Smooth muscle cell (in vitro differentiated cells): Measurements from ENCODE around the gene ZNF235. TPM values are rescaled to one million over a fixed set of nuclear protein-coding genes. Genes with fewer than 3 reads are reported as not detected.

ENCODE experiments used
- DNase-seq: peaks from one replicate; lab custom pipeline; 2025; ENCODE audit not compliant: unreplicated experiment; lab: John Stamatoyannopoulos, UW
- H2AFZ ChIP-seq: fragments of 200-600 bp; sonication (generic); 2 replicates; pipeline ENCODE4 v1.6.0; 2016; ENCODE audit warnings: antibody characterized with exemption, low read depth, mild to moderate bottlenecking
- H3F3A ChIP-seq: fragments of 200-600 bp; sonication (generic); 2 replicates; pipeline ENCODE4 v1.6.0; 2017; ENCODE audit warnings: antibody characterized with exemption, low read depth
- H3K27ac ChIP-seq: fragments of 200-600 bp; sonication (generic); 2 replicates; pipeline ENCODE4 v1.5.1; 2016; ENCODE audit warnings: low read depth, mild to moderate bottlenecking
- H3K27me3 ChIP-seq: fragments of 200-600 bp; sonication (generic); 2 replicates; pipeline ENCODE4 v1.6.1; 2016; ENCODE audit warnings: low read depth, mild to moderate bottlenecking
- H3K36me3 ChIP-seq: fragments of 200-600 bp; sonication (generic); 2 replicates; pipeline ENCODE4 v1.5.1; 2016; ENCODE audit warnings: low read depth
- H3K4me1 ChIP-seq: fragments of 200-600 bp; sonication (generic); 2 replicates; pipeline ENCODE4 v1.5.1; 2016; ENCODE audit warnings: low read depth
- H3K4me2 ChIP-seq: fragments of 200-600 bp; sonication (generic); 2 replicates; pipeline ENCODE4 v1.6.0; 2016; ENCODE audit warnings: mild to moderate bottlenecking
- H3K4me3 ChIP-seq: fragments of 200-600 bp; sonication (generic); 2 replicates; pipeline ENCODE4 v1.5.1; 2016; ENCODE audit warnings: mild to moderate bottlenecking
- H3K79me2 ChIP-seq: fragments of 200-600 bp; sonication (generic); 2 replicates; pipeline ENCODE4 v1.6.0; 2016; ENCODE audit warnings: low read depth, mild to moderate bottlenecking
- H3K9ac ChIP-seq: fragments of 200-600 bp; sonication (generic); 2 replicates; pipeline ENCODE4 v1.6.0; 2016; ENCODE audit warnings: low read depth
- H3K9me3 ChIP-seq: fragments of 200-600 bp; sonication (generic); replicated peaks from 2 replicates; pipeline ENCODE4 v1.5.1; 2016; ENCODE audit warnings: low read depth
- H4K20me1 ChIP-seq: fragments of 200-600 bp; sonication (generic); 2 replicates; pipeline ENCODE4 v1.6.0; 2016; ENCODE audit warnings: low read depth
- WGBS: methylation state at CpG from one replicate; pipeline ENCODE4 v1.1.7; 2016; ENCODE audit warnings: low lambda C conversion rate; 5-methylcytosine and 5-hydroxymethylcytosine counted together
- polyA plus RNA-seq: library from polyadenylated mRNA; unstranded; fragments of >200 nt; fragmentation: Nextera tagmentation; extraction: Ambion mirVana; gene quantifications from 2 replicates; pipeline ENCODE4 v1.2.1, GENCODE V29; 2016
- total RNA-seq: library from RNA; depleted of rRNA; stranded (reverse); fragments of >200 nt; gene quantifications from 2 replicates; pipeline ENCODE4 v1.2.3, GENCODE V29; 2014
- TF ChIP-seq, protein P1 (sequence below): fragments of 200-600 bp; sonication (generic); IDR thresholded peaks from 2 replicates; pipeline ENCODE4 v1.5.1; 2017; ENCODE audit warnings: borderline replicate concordance, mild to moderate bottlenecking, antibody characterized with exemption; ENCODE audit not compliant: insufficient read depth, poor library complexity, severe bottlenecking

The ZNF235 gene
- total and polyA plus RNA-seq, 2 experiments from 2014 or later = 0.85 to 1.3 TPM

GRCh38 chr19:44303976-44304568 lies 753 bp downstream of the ZNF235 start:
- Histone ChIP-seq H3F3A (peaks cover 5% of the 10 kb centered on the region), H4K20me1 (no peaks in the 10 kb centered on the region), H2AFZ (peak overlapping the region; percentile 28), H3K9ac (peak overlapping the region; percentile 41), H3K79me2 (no peaks in the 10 kb centered on the region), H3K27ac (peak overlapping the region; percentile 74), H3K4me1 (peaks cover 9% of the 10 kb centered on the region), H3K4me3 (peak overlapping the region; percentile 61), H3K36me3 (peaks cover under 1% of the 10 kb centered on the region), H3K4me2 (peak overlapping the region; percentile 84), H3K27me3 (no peaks in the 10 kb centered on the region), H3K9me3 (no peaks in the 10 kb centered on the region)
- under 1% methylated on average over 11 of the region's 11 CpGs for WGBS
- DNase-seq = peak; percentile 7
- TF ChIP-seq, protein P1, sequence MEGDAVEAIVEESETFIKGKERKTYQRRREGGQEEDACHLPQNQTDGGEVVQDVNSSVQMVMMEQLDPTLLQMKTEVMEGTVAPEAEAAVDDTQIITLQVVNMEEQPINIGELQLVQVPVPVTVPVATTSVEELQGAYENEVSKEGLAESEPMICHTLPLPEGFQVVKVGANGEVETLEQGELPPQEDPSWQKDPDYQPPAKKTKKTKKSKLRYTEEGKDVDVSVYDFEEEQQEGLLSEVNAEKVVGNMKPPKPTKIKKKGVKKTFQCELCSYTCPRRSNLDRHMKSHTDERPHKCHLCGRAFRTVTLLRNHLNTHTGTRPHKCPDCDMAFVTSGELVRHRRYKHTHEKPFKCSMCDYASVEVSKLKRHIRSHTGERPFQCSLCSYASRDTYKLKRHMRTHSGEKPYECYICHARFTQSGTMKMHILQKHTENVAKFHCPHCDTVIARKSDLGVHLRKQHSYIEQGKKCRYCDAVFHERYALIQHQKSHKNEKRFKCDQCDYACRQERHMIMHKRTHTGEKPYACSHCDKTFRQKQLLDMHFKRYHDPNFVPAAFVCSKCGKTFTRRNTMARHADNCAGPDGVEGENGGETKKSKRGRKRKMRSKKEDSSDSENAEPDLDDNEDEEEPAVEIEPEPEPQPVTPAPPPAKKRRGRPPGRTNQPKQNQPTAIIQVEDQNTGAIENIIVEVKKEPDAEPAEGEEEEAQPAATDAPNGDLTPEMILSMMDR = no peak

GRCh38 chr19:44303320-44303719 lies 1.5 kb downstream of the ZNF235 start:
- no peaks in the 10 kb centered on the region for H3K9me3 ChIP-seq
- 62% methylated on average over 4 of the region's 4 CpGs for WGBS
- H3K36me3 ChIP-seq = peaks cover 8% of the 10 kb centered on the region
- H3K4me3 ChIP-seq = peak overlapping the region; percentile 61
- H4K20me1 ChIP-seq = no peaks in the 10 kb centered on the region
- no peaks in the 10 kb centered on the region for H3K79me2 ChIP-seq
- TF ChIP-seq, protein P1 = no peak
- H3K4me1 ChIP-seq = peaks cover 9% of the 10 kb centered on the region
- no peak for DNase-seq
- H3K9ac ChIP-seq = no peak overlapping the region
- no peak overlapping the region for H2AFZ ChIP-seq
- H3K4me2 ChIP-seq = peak overlapping the region; percentile 84
- H3K27ac ChIP-seq = no peak overlapping the region
- H3K27me3 ChIP-seq = no peaks in the 10 kb centered on the region
- H3F3A ChIP-seq = peaks cover 5% of the 10 kb centered on the region

DNA sequence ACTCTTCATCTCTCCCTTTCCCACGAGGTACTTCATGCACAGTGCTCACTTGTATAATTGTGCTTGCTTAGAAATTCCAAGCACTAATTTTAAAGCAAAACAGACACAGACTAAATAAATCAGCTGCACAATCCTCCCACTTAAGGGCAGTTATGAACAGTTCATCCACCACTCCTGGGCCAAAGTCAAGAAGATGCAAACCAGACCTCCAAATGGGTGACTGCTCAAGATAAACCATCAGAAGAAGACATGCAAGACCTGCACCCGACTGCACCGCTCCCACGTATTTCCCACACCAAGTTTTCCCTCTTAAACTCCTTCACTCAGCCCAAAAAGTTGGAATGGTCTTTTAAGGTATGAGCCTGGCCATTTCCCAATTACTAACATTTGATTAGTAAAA lies 19.9 kb downstream of the ZNF235 start:
- Histone ChIP-seq H2AFZ (no peak overlapping the region), H3K4me2 (peak overlapping the region; percentile 17)
- no peak for DNase-seq

More for the DNA sequence above, 19.9 kb downstream of the ZNF235 start:
- WGBS = 41% methylated on average over 4 of the region's 4 CpGs
- Histone ChIP-seq H3K36me3 (peaks cover 22% of the 10 kb centered on the region), H3K9ac (no peak overlapping the region), H3K4me3 (no peak overlapping the region), H3K79me2 (no peaks in the 10 kb centered on the region), H3K4me1 (no peaks in the 10 kb centered on the region), H3K27ac (no peak overlapping the region), H3K27me3 (no peaks in the 10 kb centered on the region), H4K20me1 (no peaks in the 10 kb centered on the region), H3F3A (no peaks in the 10 kb centered on the region), H3K9me3 (no peaks in the 10 kb centered on the region)
- TF ChIP-seq, protein P1 = no peak
